CD14-positive monocyte (primary cell): Measurements from ENCODE around the gene TRAPPC6A. TPM values are rescaled to one million over a fixed set of nuclear protein-coding genes. Genes with fewer than 3 reads are reported as not detected.

Experiments used
- DNase-seq, 3 donors: peaks; one replicate each; pipeline ENCODE4 v3.0.0-alpha.2; 2011 to 2022
- H2AFZ ChIP-seq: 2 replicates; pipeline ENCODE4 v1.6.0; 2012; ENCODE audit warnings: mild to moderate bottlenecking, low read depth, low read length, inconsistent platforms; ENCODE audit not compliant: insufficient read depth, poor library complexity, severe bottlenecking
- H3K27ac ChIP-seq, 2 donors: 1 replicate in 1 of 2; 2 replicates in 1 of 2; pipeline ENCODE4 v1.5.1; 2012 to 2013; ENCODE audit warnings: low read length in 2 of 2, control low read depth in 1 of 2, inconsistent platforms in 1 of 2, low read depth in 1 of 2, mild to moderate bottlenecking in 1 of 2
- H3K27me3 ChIP-seq, 2 donors: one replicate each; pipeline versions ENCODE4 v1.6.0 to v1.6.1; 2011 to 2013; ENCODE audit warnings: low read length in 2 of 2; ENCODE audit not compliant: control insufficient read depth in 2 of 2, insufficient read depth in 2 of 2
- H3K36me3 ChIP-seq, 2 donors: replicated peaks in 1 of 2; 1 replicate in 1 of 2; 2 replicates in 1 of 2; pipeline versions ENCODE4 v1.5.1 to v1.6.1; 2012 to 2013; ENCODE audit warnings: low read length in 2 of 2, control low read depth in 1 of 2, inconsistent platforms in 1 of 2, mild to moderate bottlenecking in 1 of 2; ENCODE audit not compliant: insufficient read depth in 2 of 2, control insufficient read depth in 1 of 2
- H3K4me1 ChIP-seq, 2 donors: 1 replicate in 1 of 2; 2 replicates in 1 of 2; pipeline versions ENCODE4 v1.5.1 to v1.6.1; 2012 to 2013; ENCODE audit warnings: low read length in 2 of 2, control low read depth in 1 of 2, inconsistent platforms in 1 of 2, mild to moderate bottlenecking in 1 of 2, moderate library complexity in 1 of 2; ENCODE audit not compliant: insufficient read depth in 2 of 2, control insufficient read depth in 1 of 2
- H3K4me2 ChIP-seq: replicated peaks from 2 replicates; pipeline ENCODE3; 2012; ENCODE audit warnings: low read length, moderate library complexity, mild to moderate bottlenecking; ENCODE audit not compliant: poor library complexity, severe bottlenecking; ENCODE audit errors: extremely low read depth
- H3K4me3 ChIP-seq, 3 experiments: fragments of 200-600 bp in 1 of 3; sonication (generic) in 1 of 3; replicated peaks in 1 of 3; 1 replicate in 2 of 3; 2 replicates in 1 of 3; pipeline ENCODE4 v1.5.1; 2011 to 2013; ENCODE audit warnings: low read length in 3 of 3, mild to moderate bottlenecking in 3 of 3, control low read depth in 2 of 3, low read depth in 2 of 3, inconsistent platforms in 1 of 3, moderate library complexity in 1 of 3
- H3K79me2 ChIP-seq: 2 replicates; pipeline ENCODE4 v1.6.0; 2012; ENCODE audit warnings: mild to moderate bottlenecking, control low read depth, inconsistent platforms, low read length, moderate library complexity; ENCODE audit not compliant: insufficient read depth
- H3K9ac ChIP-seq: 2 replicates; pipeline ENCODE4 v1.6.0; 2017; ENCODE audit warnings: low read length, mild to moderate bottlenecking; ENCODE audit not compliant: insufficient read depth, poor library complexity, severe bottlenecking
- H3K9me3 ChIP-seq, 2 donors: replicated peaks in 1 of 2; 1 replicate in 1 of 2; 2 replicates in 1 of 2; pipeline versions ENCODE4 v1.5.1 to v1.6.1; 2012 to 2013; ENCODE audit warnings: low read length in 2 of 2, control low read depth in 1 of 2; ENCODE audit not compliant: control insufficient read depth in 1 of 2, insufficient read depth in 1 of 2
- H4K20me1 ChIP-seq: 2 replicates; pipeline ENCODE4 v1.6.0; 2012; ENCODE audit warnings: mild to moderate bottlenecking, low read length, control low read depth, moderate library complexity; ENCODE audit not compliant: insufficient read depth
- H3K27ac Mint-ChIP-seq, 7 donors: one replicate each; pipeline ENCODE4 v1.8.0; 2020; ENCODE audit warnings: mild to moderate bottlenecking in 7 of 7, mixed read lengths in 7 of 7, moderate library complexity in 6 of 7, inconsistent platforms in 2 of 7
- H3K27me3 Mint-ChIP-seq, 3 donors: one replicate each; pipeline ENCODE4 v1.8.0; 2021 to 2022; ENCODE audit warnings: low read depth in 3 of 3, mild to moderate bottlenecking in 3 of 3, mixed read lengths in 3 of 3, moderate library complexity in 3 of 3, inconsistent platforms in 1 of 3
- H3K36me3 Mint-ChIP-seq, 2 donors: one replicate each; pipeline ENCODE4 v1.8.0; 2020; ENCODE audit warnings: mixed read lengths in 2 of 2, inconsistent platforms in 1 of 2, mild to moderate bottlenecking in 1 of 2
- H3K4me1 Mint-ChIP-seq: one replicate; pipeline ENCODE4 v1.8.0; 2020; ENCODE audit warnings: mild to moderate bottlenecking, mixed read lengths
- H3K4me3 Mint-ChIP-seq, 2 donors: one replicate each; pipeline ENCODE4 v1.8.0; 2020; ENCODE audit warnings: mild to moderate bottlenecking in 2 of 2, mixed read lengths in 2 of 2, moderate library complexity in 1 of 2
- H3K9me3 Mint-ChIP-seq, 7 donors: one replicate each; pipeline ENCODE4 v1.8.0; 2020 to 2022; ENCODE audit warnings: mixed read lengths in 7 of 7, mild to moderate bottlenecking in 6 of 7, moderate library complexity in 6 of 7, inconsistent platforms in 2 of 7
- WGBS: methylation state at CpG from one replicate; pipeline ENCODE4 v1.1.5; 2013; ENCODE audit warnings: missing lambda C conversion rate; ENCODE audit not compliant: insufficient coverage; 5-methylcytosine and 5-hydroxymethylcytosine counted together
- intact Hi-C, 2 donors: fragments of 100-400 bp; cut with micrococcal nuclease; formaldehyde crosslinking; loops; one replicate each; pipeline versions ENCODE4 v1.15.0 to v1.15.1; 2023
- polyA plus RNA-seq, 3 donors: library from polyadenylated mRNA; depleted of rRNA in 1 of 3; unstranded in 2 of 3; stranded (reverse) in 1 of 3; fragments of 300-500 nt in 2 of 3; fragments of >200 nt in 1 of 3; fragmentation: Illumina TruSeq in 2 of 3; gene quantifications; 1 replicate in 2 of 3; 2 replicates in 1 of 3; pipeline ENCODE4 v1.2.3, GENCODE V29; 2012 to 2021
- TF ChIP-seq, protein P1 (sequence below): fragments of 200-600 bp; IDR thresholded peaks from one replicate; pipeline ENCODE4 v1.8.0; 2022; ENCODE audit warnings: antibody characterized with exemption, mild to moderate bottlenecking

The TRAPPC6A gene
- polyA plus RNA-seq, 3 donors, result 49.7 to 82.7 (median 63.4) TPM

GRCh38 chr19:45146741-45147205 is 31.3 kb downstream of the TRAPPC6A start:
- no peaks in the 10 kb centered on the region for H3K79me2 ChIP-seq
- DNase-seq, result no peak
- peaks cover 2 to 11% of the 10 kb centered on the region in 2 donors for H3K27me3 ChIP-seq
- no peak overlapping the region for H3K27ac Mint-ChIP-seq
- H3K4me3 ChIP-seq, result no peak overlapping the region
- H3K4me2 ChIP-seq, result no peak overlapping the region
- H3K4me3 Mint-ChIP-seq, result no peak overlapping the region
- peaks cover 0 to 4% of the 10 kb centered on the region in 2 donors for H3K9me3 ChIP-seq
- intact Hi-C loops, result loop anchor here in 1 of 2 donors (10.0 kb wide), 1 partner anchor 198 kb away; the partner anchor contains the start of gene KLC3
- peaks cover 8 to 15% (median 13%) of the 10 kb centered on the region in 3 donors for H3K27me3 Mint-ChIP-seq
- no peaks in the 10 kb centered on the region for H4K20me1 ChIP-seq
- H2AFZ ChIP-seq, result no peak overlapping the region
- H3K27ac ChIP-seq, result no peak overlapping the region
- TF ChIP-seq, protein P1, sequence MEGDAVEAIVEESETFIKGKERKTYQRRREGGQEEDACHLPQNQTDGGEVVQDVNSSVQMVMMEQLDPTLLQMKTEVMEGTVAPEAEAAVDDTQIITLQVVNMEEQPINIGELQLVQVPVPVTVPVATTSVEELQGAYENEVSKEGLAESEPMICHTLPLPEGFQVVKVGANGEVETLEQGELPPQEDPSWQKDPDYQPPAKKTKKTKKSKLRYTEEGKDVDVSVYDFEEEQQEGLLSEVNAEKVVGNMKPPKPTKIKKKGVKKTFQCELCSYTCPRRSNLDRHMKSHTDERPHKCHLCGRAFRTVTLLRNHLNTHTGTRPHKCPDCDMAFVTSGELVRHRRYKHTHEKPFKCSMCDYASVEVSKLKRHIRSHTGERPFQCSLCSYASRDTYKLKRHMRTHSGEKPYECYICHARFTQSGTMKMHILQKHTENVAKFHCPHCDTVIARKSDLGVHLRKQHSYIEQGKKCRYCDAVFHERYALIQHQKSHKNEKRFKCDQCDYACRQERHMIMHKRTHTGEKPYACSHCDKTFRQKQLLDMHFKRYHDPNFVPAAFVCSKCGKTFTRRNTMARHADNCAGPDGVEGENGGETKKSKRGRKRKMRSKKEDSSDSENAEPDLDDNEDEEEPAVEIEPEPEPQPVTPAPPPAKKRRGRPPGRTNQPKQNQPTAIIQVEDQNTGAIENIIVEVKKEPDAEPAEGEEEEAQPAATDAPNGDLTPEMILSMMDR, result no peak
- H3K36me3 ChIP-seq, result peaks cover 29 to 31% of the 10 kb centered on the region in 2 donors
- no peak overlapping the region for H3K9ac ChIP-seq
- peaks cover 2% of the 10 kb centered on the region in 2 donors for H3K4me1 ChIP-seq
- 97% methylated on average over 10 of the region's 18 CpGs for WGBS
- H3K36me3 Mint-ChIP-seq, result peaks cover 12 to 16% of the 10 kb centered on the region in 2 donors
- peaks cover 0 to 2% (median 0%) of the 10 kb centered on the region in 7 donors for H3K9me3 Mint-ChIP-seq
- peaks cover 2% of the 10 kb centered on the region for H3K4me1 Mint-ChIP-seq

- Histone ChIP-seq H3K27ac (no peak overlapping the region), H3K79me2 (no peaks in the 10 kb centered on the region), H3K4me3 (no peak overlapping the region), H3K4me1 (no peaks in the 10 kb centered on the region), H3K27me3 (peaks cover 0 to 5% of the 10 kb centered on the region in 2 donors), H3K9ac (no peak overlapping the region), H3K36me3 (peaks cover 33 to 36% of the 10 kb centered on the region in 2 donors), H2AFZ (no peak overlapping the region), H4K20me1 (no peaks in the 10 kb centered on the region), H3K4me2 (no peak overlapping the region), H3K9me3 (no peaks in the 10 kb centered on the region)
- peaks cover 3 to 9% (median 8%) of the 10 kb centered on the region in 3 donors for H3K27me3 Mint-ChIP-seq
- no peak overlapping the region for H3K4me3 Mint-ChIP-seq
- peak overlapping the region in 2 of 7 donors; percentile 6 to 30 for H3K27ac Mint-ChIP-seq
- H3K4me1 Mint-ChIP-seq, result no peaks in the 10 kb centered on the region
- TF ChIP-seq, protein P1, result no peak
- DNase-seq, result no peak
- intact Hi-C loops, result loop anchor here in 1 of 2 donors (10.0 kb wide), 1 partner anchor 199 kb away; the partner anchor contains the start of gene KLC3
- WGBS, result 82% methylated on average over 13 of the region's 13 CpGs
- no peaks in the 10 kb centered on the region for H3K9me3 Mint-ChIP-seq
- H3K36me3 Mint-ChIP-seq, result peaks cover 17 to 21% of the 10 kb centered on the region in 2 donors
Observed at GRCh38 chr19:45146251-45146650, 31.8 kb downstream of the TRAPPC6A start.
